Measurements from ENCODE around the gene COBL. TPM values are rescaled to one million over a fixed set of nuclear protein-coding genes. Genes with fewer than 3 reads are reported as not detected.

Gene COBL
- total RNA-seq, 1 donor from 2014 or later = 53.2 TPM

GRCh38 chr7:51260516-51260915 lies 56.1 kb downstream of the COBL start:
- Histone ChIP-seq H3K9ac (ENCODE audit: low read depth in 1 of 3, low read length in 3 of 3) (no peak overlapping the region), H3K9me3 (ENCODE audit: control insufficient read depth in 3 of 3, low read length in 3 of 3) (no peaks in the 10 kb centered on the region), H3K27me3 (ENCODE audit: control insufficient read depth in 3 of 3, insufficient read depth in 3 of 3, low read length in 3 of 3) (no peaks in the 10 kb centered on the region), H3K36me3 (ENCODE audit: control insufficient read depth in 3 of 3, insufficient read depth in 3 of 3, low read length in 3 of 3) (no peaks in the 10 kb centered on the region), H3K27ac (ENCODE audit: low read depth, low read length) (no peak overlapping the region), H3K4me3 (ENCODE audit: low read length in 3 of 3) (no peak overlapping the region), H3K4me1 (ENCODE audit: control insufficient read depth in 3 of 3, insufficient read depth in 3 of 3, low read length in 3 of 3) (peaks cover 29 to 69% (median 47%) of the 10 kb centered on the region in 3 donors)

- Histone ChIP-seq H3K4me1 (ENCODE audit: control insufficient read depth in 3 of 3, insufficient read depth in 3 of 3, low read length in 3 of 3) (peaks cover 28 to 69% (median 44%) of the 10 kb centered on the region in 3 donors), H3K27ac (ENCODE audit: low read depth, low read length) (no peak overlapping the region), H3K9me3 (ENCODE audit: control insufficient read depth in 3 of 3, low read length in 3 of 3) (no peaks in the 10 kb centered on the region), H3K9ac (ENCODE audit: low read depth in 1 of 3, low read length in 3 of 3) (no peak overlapping the region), H3K36me3 (ENCODE audit: control insufficient read depth in 3 of 3, insufficient read depth in 3 of 3, low read length in 3 of 3) (no peaks in the 10 kb centered on the region), H3K4me3 (ENCODE audit: low read length in 3 of 3) (no peak overlapping the region), H3K27me3 (ENCODE audit: control insufficient read depth in 3 of 3, insufficient read depth in 3 of 3, low read length in 3 of 3) (no peaks in the 10 kb centered on the region)
These were observed 56.8 kb downstream of the COBL start for GRCh38 chr7:51259766-51260165.

- Histone ChIP-seq H3K27me3 (ENCODE audit: control insufficient read depth in 3 of 3, insufficient read depth in 3 of 3, low read length in 3 of 3) (no peaks in the 10 kb centered on the region), H3K9me3 (ENCODE audit: control insufficient read depth in 3 of 3, low read length in 3 of 3) (no peaks in the 10 kb centered on the region), H3K9ac (ENCODE audit: low read depth in 1 of 3, low read length in 3 of 3) (no peak overlapping the region), H3K4me1 (ENCODE audit: control insufficient read depth in 3 of 3, insufficient read depth in 3 of 3, low read length in 3 of 3) (peaks cover 19 to 45% (median 26%) of the 10 kb centered on the region in 3 donors), H3K36me3 (ENCODE audit: control insufficient read depth in 3 of 3, insufficient read depth in 3 of 3, low read length in 3 of 3) (no peaks in the 10 kb centered on the region), H3K27ac (ENCODE audit: low read depth, low read length) (no peak overlapping the region), H3K4me3 (ENCODE audit: low read length in 3 of 3) (no peak overlapping the region)
These were observed 59.7 kb downstream of the COBL start for GRCh38 chr7:51256916-51257315.

- peak overlapping the region; percentile 7 to 34 (median 28) for H3K9ac ChIP-seq (ENCODE audit: low read depth in 1 of 3, low read length in 3 of 3)
- H3K27ac ChIP-seq (ENCODE audit: low read depth, low read length) = peak overlapping the region; percentile 73
- no peaks in the 10 kb centered on the region for H3K36me3 ChIP-seq (ENCODE audit: control insufficient read depth in 3 of 3, insufficient read depth in 3 of 3, low read length in 3 of 3)
- peak overlapping the region in 1 of 3 donors; percentile 2 for H3K4me3 ChIP-seq (ENCODE audit: low read length in 3 of 3)
- peaks cover 22 to 45% (median 27%) of the 10 kb centered on the region in 3 donors for H3K4me1 ChIP-seq (ENCODE audit: control insufficient read depth in 3 of 3, insufficient read depth in 3 of 3, low read length in 3 of 3)
- no peaks in the 10 kb centered on the region for H3K9me3 ChIP-seq (ENCODE audit: control insufficient read depth in 3 of 3, low read length in 3 of 3)
- H3K27me3 ChIP-seq (ENCODE audit: control insufficient read depth in 3 of 3, insufficient read depth in 3 of 3, low read length in 3 of 3) = no peaks in the 10 kb centered on the region
These were observed 60.3 kb downstream of the COBL start for GRCh38 chr7:51256209-51256781.

GRCh38 chr7:51255536-51256208 lies 60.9 kb downstream of the COBL start:
- Histone ChIP-seq H3K36me3 (ENCODE audit: control insufficient read depth in 3 of 3, insufficient read depth in 3 of 3, low read length in 3 of 3) (no peaks in the 10 kb centered on the region), H3K4me1 (ENCODE audit: control insufficient read depth in 3 of 3, insufficient read depth in 3 of 3, low read length in 3 of 3) (peaks cover 25 to 40% (median 28%) of the 10 kb centered on the region in 3 donors), H3K9me3 (ENCODE audit: control insufficient read depth in 3 of 3, low read length in 3 of 3) (no peaks in the 10 kb centered on the region), H3K9ac (ENCODE audit: low read depth in 1 of 3, low read length in 3 of 3) (peak overlapping the region; percentile 7 to 34 (median 28)), H3K4me3 (ENCODE audit: low read length in 3 of 3) (peak overlapping the region in 2 of 3 donors; percentile 9 to 30), H3K27ac (ENCODE audit: low read depth, low read length) (peak overlapping the region; percentile 73), H3K27me3 (ENCODE audit: control insufficient read depth in 3 of 3, insufficient read depth in 3 of 3, low read length in 3 of 3) (no peaks in the 10 kb centered on the region)

GRCh38 chr7:51255036-51255435 lies 61.6 kb downstream of the COBL start:
- Histone ChIP-seq H3K27ac (ENCODE audit: low read depth, low read length) (peak overlapping the region; percentile 73), H3K27me3 (ENCODE audit: control insufficient read depth in 3 of 3, insufficient read depth in 3 of 3, low read length in 3 of 3) (no peaks in the 10 kb centered on the region)

GRCh38 chr7:51253157-51253556 lies 63.5 kb downstream of the COBL start:
- no peak overlapping the region for H3K27ac ChIP-seq (ENCODE audit: low read depth, low read length)
- peaks cover 28 to 35% (median 30%) of the 10 kb centered on the region in 3 donors for H3K4me1 ChIP-seq (ENCODE audit: control insufficient read depth in 3 of 3, insufficient read depth in 3 of 3, low read length in 3 of 3)
- H3K4me3 ChIP-seq (ENCODE audit: low read length in 3 of 3) = no peak overlapping the region
- H3K9me3 ChIP-seq (ENCODE audit: control insufficient read depth in 3 of 3, low read length in 3 of 3) = no peaks in the 10 kb centered on the region
- peak overlapping the region in 1 of 3 donors; percentile 20 for H3K9ac ChIP-seq (ENCODE audit: low read depth in 1 of 3, low read length in 3 of 3)
- H3K27me3 ChIP-seq (ENCODE audit: control insufficient read depth in 3 of 3, insufficient read depth in 3 of 3, low read length in 3 of 3) = no peaks in the 10 kb centered on the region
- no peaks in the 10 kb centered on the region for H3K36me3 ChIP-seq (ENCODE audit: control insufficient read depth in 3 of 3, insufficient read depth in 3 of 3, low read length in 3 of 3)

More at GRCh38 chr7:51255036-51255435, 61.6 kb downstream of the COBL start:
- Histone ChIP-seq H3K9me3 (ENCODE audit: control insufficient read depth in 3 of 3, low read length in 3 of 3) (no peaks in the 10 kb centered on the region), H3K4me1 (ENCODE audit: control insufficient read depth in 3 of 3, insufficient read depth in 3 of 3, low read length in 3 of 3) (peaks cover 24 to 38% (median 27%) of the 10 kb centered on the region in 3 donors), H3K4me3 (ENCODE audit: low read length in 3 of 3) (no peak overlapping the region), H3K36me3 (ENCODE audit: control insufficient read depth in 3 of 3, insufficient read depth in 3 of 3, low read length in 3 of 3) (no peaks in the 10 kb centered on the region), H3K9ac (ENCODE audit: low read depth in 1 of 3, low read length in 3 of 3) (no peak overlapping the region)

- peaks cover 28 to 47% (median 35%) of the 10 kb centered on the region in 3 donors for H3K4me1 ChIP-seq (ENCODE audit: control insufficient read depth in 3 of 3, insufficient read depth in 3 of 3, low read length in 3 of 3)
- H3K4me3 ChIP-seq (ENCODE audit: low read length in 3 of 3) = peak overlapping the region in 1 of 3 donors; percentile 29
- H3K36me3 ChIP-seq (ENCODE audit: control insufficient read depth in 3 of 3, insufficient read depth in 3 of 3, low read length in 3 of 3) = no peaks in the 10 kb centered on the region
- no peaks in the 10 kb centered on the region for H3K9me3 ChIP-seq (ENCODE audit: control insufficient read depth in 3 of 3, low read length in 3 of 3)
- H3K9ac ChIP-seq (ENCODE audit: low read depth in 1 of 3, low read length in 3 of 3) = peak overlapping the region in 1 of 3 donors; percentile 10
- H3K27me3 ChIP-seq (ENCODE audit: control insufficient read depth in 3 of 3, insufficient read depth in 3 of 3, low read length in 3 of 3) = no peaks in the 10 kb centered on the region
- peak overlapping the region; percentile 32 for H3K27ac ChIP-seq (ENCODE audit: low read depth, low read length)
These were observed 65.3 kb downstream of the COBL start for GRCh38 chr7:51251290-51251689.

- Histone ChIP-seq H3K27ac (ENCODE audit: low read depth, low read length) (peak overlapping the region; percentile 32), H3K9me3 (ENCODE audit: control insufficient read depth in 3 of 3, low read length in 3 of 3) (no peaks in the 10 kb centered on the region), H3K27me3 (ENCODE audit: control insufficient read depth in 3 of 3, insufficient read depth in 3 of 3, low read length in 3 of 3) (no peaks in the 10 kb centered on the region), H3K4me1 (ENCODE audit: control insufficient read depth in 3 of 3, insufficient read depth in 3 of 3, low read length in 3 of 3) (peaks cover 24 to 42% (median 32%) of the 10 kb centered on the region in 3 donors), H3K36me3 (ENCODE audit: control insufficient read depth in 3 of 3, insufficient read depth in 3 of 3, low read length in 3 of 3) (no peaks in the 10 kb centered on the region), H3K9ac (ENCODE audit: low read depth in 1 of 3, low read length in 3 of 3) (no peak overlapping the region), H3K4me3 (ENCODE audit: low read length in 3 of 3) (no peak overlapping the region)
These were observed 66.1 kb downstream of the COBL start for GRCh38 chr7:51250512-51250911.

- H3K27ac ChIP-seq (ENCODE audit: low read depth, low read length) = no peak overlapping the region
- H3K9me3 ChIP-seq (ENCODE audit: control insufficient read depth in 3 of 3, low read length in 3 of 3) = no peaks in the 10 kb centered on the region
- no peaks in the 10 kb centered on the region for H3K27me3 ChIP-seq (ENCODE audit: control insufficient read depth in 3 of 3, insufficient read depth in 3 of 3, low read length in 3 of 3)
These were observed 66.6 kb downstream of the COBL start for GRCh38 chr7:51249991-51250390.

More at GRCh38 chr7:51249991-51250390, 66.6 kb downstream of the COBL start:
- H3K4me3 ChIP-seq (ENCODE audit: low read length in 3 of 3) = no peak overlapping the region
- peaks cover 23 to 37% (median 28%) of the 10 kb centered on the region in 3 donors for H3K4me1 ChIP-seq (ENCODE audit: control insufficient read depth in 3 of 3, insufficient read depth in 3 of 3, low read length in 3 of 3)
- no peaks in the 10 kb centered on the region for H3K36me3 ChIP-seq (ENCODE audit: control insufficient read depth in 3 of 3, insufficient read depth in 3 of 3, low read length in 3 of 3)
- H3K9ac ChIP-seq (ENCODE audit: low read depth in 1 of 3, low read length in 3 of 3) = no peak overlapping the region

All from skeletal muscle tissue (tissue), 4 donors.